Posterior vena cava (tissue), 2 donors: ENCODE data around the gene AFF3. TPM values are rescaled to one million over a fixed set of nuclear protein-coding genes. Genes with fewer than 3 reads are reported as not detected.
"Not testable (repeated sequence)": the region's sequence is repeated elsewhere in the genome, so short reads cannot be mapped to it uniquely, and the experiment has no call there.

Source experiments
- DNase-seq: peaks from one replicate; pipeline ENCODE4 v3.0.0-alpha.2; 2020; ENCODE audit warnings: low spot score
- intact Hi-C, 2 donors: fragments of 100-400 bp; cut with DNase I; formaldehyde crosslinking; loops; one replicate each; pipeline versions ENCODE4 v1.14.1 to v1.14.2; 2022 to 2023
- total RNA-seq, 2 donors: library from RNA; stranded (reverse); fragmentation: NEBNext Ultra II Directional; extraction: Animal tissue kit (Norgen Biotek cat#: 25700); gene quantifications; one replicate each; pipeline ENCODE4 v1.2.1, GENCODE V29; 2021
- donor health status: DM: yes; HTN: yes; CAD: no.
- donor health status: DM: yes; HTN: yes; CAD: no.

The AFF3 gene
- total RNA-seq, 2 donors from 2014 or later = 15.5 to 26.4 TPM

GRCh38 chr2:100113990-100114433 is 28.4 kb downstream of the AFF3 start:
- intact Hi-C loops = no loop called here
- DNase-seq = no peak

- DNase-seq = no peak
- intact Hi-C loops = no loop called here
These were observed 31.8 kb downstream of the AFF3 start for GRCh38 chr2:100110614-100111000.

DNA sequence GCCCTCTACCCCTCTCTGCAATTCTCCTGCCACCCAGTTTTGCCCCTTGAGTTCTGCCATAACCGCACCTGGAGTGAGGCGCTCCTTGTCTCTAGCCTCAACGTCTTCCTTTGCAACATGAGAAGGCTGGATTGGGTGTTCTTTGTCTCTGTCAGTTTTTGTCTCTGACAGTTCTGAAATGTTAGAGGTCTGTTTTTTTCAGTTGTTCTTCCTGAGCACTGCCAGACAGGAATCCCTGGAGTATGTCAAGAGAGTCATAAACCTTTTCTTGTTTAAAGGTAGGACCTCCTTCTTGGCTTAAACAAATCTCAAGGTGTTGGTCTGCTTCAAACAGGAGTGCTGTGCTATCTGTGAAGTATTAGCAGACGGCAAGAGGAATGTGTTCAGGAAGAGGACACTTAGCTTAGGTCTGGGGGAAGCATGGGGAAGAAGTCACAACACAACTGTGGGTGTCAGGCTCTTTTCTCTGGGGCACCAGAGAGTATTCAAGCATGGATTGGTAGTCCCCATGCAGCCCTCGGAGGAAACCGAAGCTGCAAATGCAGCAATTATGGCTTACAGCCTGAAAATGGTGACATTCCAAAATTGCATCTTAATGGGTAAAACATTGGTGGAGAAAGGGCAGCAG is 32.3 kb downstream of the AFF3 start:
- intact Hi-C loops = no loop called here
- no peak for DNase-seq

- DNase-seq, intact Hi-C loops: not testable (repeated sequence)
These were observed 33.8 kb downstream of the AFF3 start for GRCh38 chr2:100108648-100109020.

DNA sequence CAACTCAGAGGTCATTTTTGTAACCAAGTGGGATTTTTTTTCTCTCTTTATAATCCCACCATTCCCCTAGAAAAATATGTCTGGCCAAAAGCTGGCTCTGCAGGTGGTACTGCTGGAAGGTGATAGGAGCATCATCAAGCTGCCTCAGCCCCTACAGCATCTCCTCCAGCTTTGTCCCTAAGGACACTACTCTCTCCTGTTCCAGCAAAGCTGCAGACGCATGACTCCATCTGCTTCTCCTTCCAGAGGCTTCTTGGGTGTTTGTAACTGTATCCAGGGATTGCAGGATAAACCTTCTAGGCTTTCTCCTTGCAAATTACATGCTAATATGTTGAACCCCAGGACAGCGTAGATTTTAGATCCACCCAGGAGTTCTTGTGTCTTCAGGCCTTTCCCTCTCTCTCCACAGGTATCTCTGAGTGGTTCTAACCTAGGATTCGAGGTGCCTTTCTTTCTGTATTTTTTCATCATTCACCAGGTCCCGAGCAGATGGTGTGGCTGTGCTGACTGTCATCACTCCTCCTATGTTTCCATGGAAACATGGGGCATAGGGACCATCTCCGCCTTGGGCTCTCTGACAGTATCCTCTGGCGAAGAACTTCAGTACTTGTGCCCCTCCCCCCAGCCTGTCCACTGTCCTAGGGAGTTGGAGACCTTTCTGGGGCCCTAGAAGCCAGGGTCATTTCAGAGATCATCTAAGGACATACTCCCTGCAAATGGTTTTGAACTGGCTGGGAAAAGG is 34.3 kb downstream of the AFF3 start:
- no peak for DNase-seq
- intact Hi-C loops = no loop called here

GRCh38 chr2:100107440-100107839 is 35.0 kb downstream of the AFF3 start:
- DNase-seq = no peak
- intact Hi-C loops = no loop called here

DNA sequence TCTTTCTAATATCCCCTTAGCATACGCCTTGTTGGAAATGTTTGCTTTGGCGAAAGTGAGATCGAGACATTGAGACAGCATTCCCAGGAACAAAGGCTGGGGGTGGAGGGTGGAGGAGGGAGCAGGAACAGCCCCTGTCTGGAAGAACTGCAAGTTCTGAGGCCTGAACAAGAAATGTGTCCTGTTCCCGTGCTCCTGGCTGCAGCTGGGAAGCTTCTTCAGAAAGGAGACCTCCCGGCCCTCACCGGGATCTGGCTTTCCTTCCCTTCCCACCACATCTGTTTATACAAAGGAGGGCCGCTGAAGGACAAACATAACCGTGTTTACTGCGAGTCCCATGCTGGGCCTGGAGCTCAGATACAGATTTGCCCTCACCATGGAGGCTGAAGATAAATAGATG is 35.9 kb downstream of the AFF3 start:
- DNase-seq = no peak
- intact Hi-C loops = no loop called here

DNA sequence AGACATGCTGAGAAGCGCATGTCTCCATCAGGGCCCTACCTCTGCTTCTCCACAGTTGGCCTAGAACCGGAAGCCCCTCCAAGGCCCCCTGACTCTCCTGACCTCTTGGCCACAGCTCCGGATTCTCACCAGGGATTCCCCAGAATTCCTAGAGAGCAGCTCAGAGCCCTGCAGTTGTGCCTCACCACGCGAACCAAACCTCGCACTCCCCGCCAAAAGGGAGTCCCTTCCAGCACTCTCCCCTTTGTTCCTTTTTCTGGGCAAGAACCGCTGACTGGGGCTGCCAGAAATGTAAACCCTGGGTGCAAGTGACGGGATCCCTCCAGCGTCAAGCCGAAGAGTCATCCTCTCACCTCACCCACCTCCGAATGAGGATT is 36.7 kb downstream of the AFF3 start:
- intact Hi-C loops = no loop called here
- no peak for DNase-seq

GRCh38 chr2:100104718-100105677 is 37.4 kb downstream of the AFF3 start:
- intact Hi-C loops = no loop called here
- DNase-seq = no peak

DNA sequence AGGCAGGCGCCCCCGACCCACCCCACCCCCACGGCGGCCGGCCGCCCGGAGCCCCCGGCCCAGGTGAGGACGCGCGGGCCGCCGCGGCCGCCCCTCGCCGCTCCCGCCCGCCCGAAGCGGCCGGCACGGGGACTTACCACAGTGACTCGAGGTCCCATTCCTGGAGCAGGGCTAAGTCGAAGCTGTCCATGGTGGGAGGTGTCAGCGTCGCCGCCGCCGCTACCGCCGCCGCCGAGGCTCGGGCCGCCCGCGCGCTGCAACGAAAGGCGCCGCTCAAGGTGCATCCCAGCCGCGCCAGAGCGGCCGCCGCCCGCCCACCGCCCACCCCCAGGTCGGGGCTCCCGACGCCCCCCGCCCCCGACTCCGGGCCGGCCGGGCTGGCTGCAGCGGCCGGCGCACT is 38.1 kb downstream of the AFF3 start:
- DNase-seq, intact Hi-C loops: not testable (repeated sequence)

DNA sequence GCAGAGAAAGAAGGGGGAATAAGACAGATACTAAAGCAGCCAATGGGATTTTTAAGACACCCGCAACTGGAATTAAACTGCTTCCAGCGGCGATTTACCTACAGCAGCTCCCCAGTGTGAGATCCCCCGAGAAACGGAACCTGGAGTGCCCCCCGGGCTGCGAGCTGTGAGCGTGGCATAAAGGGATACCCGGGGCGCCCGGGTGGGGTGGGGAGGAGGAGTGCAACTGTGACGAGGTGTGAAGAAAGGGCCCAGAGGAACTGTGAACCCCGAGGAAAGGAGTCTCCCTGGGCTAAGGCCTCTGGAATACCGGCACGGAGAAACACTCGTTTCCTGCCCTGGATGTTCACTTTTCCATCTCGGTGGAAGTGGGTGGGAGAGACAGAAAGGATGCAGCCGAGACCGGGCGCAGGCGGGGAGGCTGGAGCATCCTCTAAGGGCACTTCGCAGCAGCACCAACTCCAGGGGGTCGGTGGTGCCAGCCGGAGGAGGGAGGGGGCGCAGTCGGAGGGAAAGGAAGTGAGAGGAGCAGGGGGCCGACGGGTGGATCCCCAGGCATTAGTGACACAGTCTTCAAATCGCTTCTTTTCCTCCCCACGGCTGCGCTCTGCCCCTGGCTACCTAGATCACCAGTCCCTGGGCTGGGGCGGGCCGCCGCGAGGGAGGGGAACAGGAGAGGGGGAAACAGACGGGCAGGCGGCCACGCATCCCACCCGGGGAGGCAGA is 38.7 kb downstream of the AFF3 start:
- DNase-seq, intact Hi-C loops: not testable (repeated sequence)

- intact Hi-C loops, DNase-seq: not testable (repeated sequence)
These were observed 39.8 kb downstream of the AFF3 start for GRCh38 chr2:100102466-100103180.

DNA sequence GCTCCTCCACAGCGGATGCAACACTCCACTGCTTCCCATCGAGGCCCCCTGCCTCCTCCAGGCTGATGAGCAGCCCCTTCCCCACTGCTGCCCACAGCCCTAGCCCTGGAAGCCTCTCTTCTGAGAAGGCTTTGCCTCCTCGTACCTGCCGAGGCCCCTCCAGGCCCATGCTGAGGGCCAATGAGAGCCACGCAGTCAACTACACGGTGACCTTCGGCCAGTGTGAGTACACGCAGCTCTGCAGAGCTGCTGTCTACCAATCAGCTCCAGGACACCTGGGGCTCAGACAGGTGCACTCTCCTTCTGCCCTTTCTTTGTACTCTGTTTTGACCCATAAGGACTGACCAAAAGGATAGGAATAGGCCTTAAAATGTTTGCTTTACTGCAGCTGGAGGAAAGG is 43.5 kb downstream of the AFF3 start:
- intact Hi-C loops, DNase-seq: not testable (repeated sequence)

- DNase-seq, intact Hi-C loops: not testable (repeated sequence)
These were observed 44.6 kb downstream of the AFF3 start for GRCh38 chr2:100097611-100098294.

GRCh38 chr2:100095845-100096244 is 46.5 kb downstream of the AFF3 start:
- DNase-seq, intact Hi-C loops: not testable (repeated sequence)

- intact Hi-C loops, DNase-seq: not testable (repeated sequence)
These were observed 50.6 kb downstream of the AFF3 start for GRCh38 chr2:100091807-100092206.

DNA sequence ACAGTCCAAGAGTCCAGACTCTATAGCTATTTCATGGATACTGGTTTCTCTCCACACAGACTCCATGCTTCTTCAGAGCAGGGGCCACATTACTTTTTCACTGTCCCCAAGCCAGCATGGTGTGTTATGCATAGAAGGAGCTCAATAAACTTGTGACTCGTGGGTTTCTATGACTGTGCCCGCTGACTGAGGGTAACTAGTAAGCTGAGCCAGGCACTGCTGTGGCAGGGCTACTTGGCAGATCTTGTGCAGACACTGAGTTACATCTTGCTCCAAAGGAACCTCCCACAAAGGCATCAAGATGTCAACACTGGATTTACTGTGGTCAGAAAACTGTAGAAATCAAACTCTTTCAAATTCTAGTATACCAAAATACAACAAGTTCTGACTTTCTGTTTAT is 56.6 kb downstream of the AFF3 start:
- intact Hi-C loops, DNase-seq: not testable (repeated sequence)
